Fibroblast of villous mesenchyme (primary cell): ENCODE results near the gene RAB40C. TPM values are rescaled to one million over a fixed set of nuclear protein-coding genes. Genes with fewer than 3 reads are reported as not detected.

ENCODE experiments used
- DNase-seq: peaks from one replicate; pipeline ENCODE4 v3.0.0-alpha.2; 2010; ENCODE audit warnings: low read depth
- H3K4me3 ChIP-seq: 2 replicates; pipeline ENCODE4 v1.5.1; 2011; ENCODE audit warnings: low read depth, mild to moderate bottlenecking, low read length
- small RNA-seq: library from RNA; depleted of rRNA; stranded (forward); fragments of <200 nt; gene quantifications from one replicate; pipeline ENCODE3, GENCODE V24; 2012
- total RNA-seq: library from RNA; depleted of rRNA; stranded (reverse); fragments of >200 nt; gene quantifications from 2 replicates; pipeline ENCODE4 v1.2.3, GENCODE V29; 2012
- TF ChIP-seq, protein P1 (sequence below): IDR thresholded peaks from 2 replicates; pipeline ENCODE4 v1.5.1; 2012; ENCODE audit warnings: low read depth, mild to moderate bottlenecking, low read length; ENCODE audit not compliant: insufficient read depth

The RAB40C gene
- total RNA-seq, 1 donor = 9.9 TPM

DNA sequence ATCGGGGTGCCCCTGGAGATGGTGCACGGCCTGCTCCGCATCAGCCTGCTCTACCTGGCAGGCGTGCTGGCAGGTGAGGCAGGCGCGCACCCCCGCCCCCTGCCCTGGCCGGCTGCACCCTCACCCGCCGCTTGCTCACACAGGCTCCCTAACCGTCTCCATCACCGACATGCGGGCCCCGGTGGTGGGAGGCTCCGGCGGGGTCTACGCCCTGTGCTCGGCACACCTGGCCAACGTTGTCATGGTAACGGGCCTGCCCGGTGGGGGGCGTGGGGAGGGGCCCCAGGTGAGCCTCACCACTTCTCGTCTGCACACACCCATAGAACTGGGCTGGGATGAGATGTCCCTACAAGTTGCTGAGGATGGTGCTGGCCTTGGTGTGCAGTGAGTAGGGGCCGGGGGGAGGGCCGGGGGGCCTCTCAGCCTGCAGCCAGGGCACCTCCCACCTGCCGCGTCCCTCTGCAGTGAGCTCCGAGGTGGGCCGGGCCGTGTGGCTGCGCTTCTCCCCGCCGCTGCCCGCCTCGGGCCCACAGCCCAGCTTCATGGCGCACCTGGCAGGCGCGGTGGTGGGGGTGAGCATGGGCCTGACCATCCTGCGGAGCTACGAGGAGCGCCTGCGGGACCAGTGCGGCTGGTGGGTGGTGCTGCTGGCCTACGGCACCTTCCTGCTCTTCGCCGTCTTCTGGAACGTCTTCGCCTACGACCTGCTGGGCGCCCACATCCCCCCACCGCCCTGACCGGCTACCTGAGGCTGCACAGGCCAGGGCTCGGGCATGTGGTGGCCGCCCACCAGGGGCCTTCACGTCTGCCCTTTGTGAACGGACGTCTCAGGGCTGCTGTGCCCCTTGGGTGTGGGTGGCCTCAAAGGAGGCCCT, 87.7 kb downstream of the RAB40C start:
- no peak for DNase-seq
- no peak overlapping the region for H3K4me3 ChIP-seq
- TF ChIP-seq, protein P1, sequence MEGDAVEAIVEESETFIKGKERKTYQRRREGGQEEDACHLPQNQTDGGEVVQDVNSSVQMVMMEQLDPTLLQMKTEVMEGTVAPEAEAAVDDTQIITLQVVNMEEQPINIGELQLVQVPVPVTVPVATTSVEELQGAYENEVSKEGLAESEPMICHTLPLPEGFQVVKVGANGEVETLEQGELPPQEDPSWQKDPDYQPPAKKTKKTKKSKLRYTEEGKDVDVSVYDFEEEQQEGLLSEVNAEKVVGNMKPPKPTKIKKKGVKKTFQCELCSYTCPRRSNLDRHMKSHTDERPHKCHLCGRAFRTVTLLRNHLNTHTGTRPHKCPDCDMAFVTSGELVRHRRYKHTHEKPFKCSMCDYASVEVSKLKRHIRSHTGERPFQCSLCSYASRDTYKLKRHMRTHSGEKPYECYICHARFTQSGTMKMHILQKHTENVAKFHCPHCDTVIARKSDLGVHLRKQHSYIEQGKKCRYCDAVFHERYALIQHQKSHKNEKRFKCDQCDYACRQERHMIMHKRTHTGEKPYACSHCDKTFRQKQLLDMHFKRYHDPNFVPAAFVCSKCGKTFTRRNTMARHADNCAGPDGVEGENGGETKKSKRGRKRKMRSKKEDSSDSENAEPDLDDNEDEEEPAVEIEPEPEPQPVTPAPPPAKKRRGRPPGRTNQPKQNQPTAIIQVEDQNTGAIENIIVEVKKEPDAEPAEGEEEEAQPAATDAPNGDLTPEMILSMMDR = no peak

DNA sequence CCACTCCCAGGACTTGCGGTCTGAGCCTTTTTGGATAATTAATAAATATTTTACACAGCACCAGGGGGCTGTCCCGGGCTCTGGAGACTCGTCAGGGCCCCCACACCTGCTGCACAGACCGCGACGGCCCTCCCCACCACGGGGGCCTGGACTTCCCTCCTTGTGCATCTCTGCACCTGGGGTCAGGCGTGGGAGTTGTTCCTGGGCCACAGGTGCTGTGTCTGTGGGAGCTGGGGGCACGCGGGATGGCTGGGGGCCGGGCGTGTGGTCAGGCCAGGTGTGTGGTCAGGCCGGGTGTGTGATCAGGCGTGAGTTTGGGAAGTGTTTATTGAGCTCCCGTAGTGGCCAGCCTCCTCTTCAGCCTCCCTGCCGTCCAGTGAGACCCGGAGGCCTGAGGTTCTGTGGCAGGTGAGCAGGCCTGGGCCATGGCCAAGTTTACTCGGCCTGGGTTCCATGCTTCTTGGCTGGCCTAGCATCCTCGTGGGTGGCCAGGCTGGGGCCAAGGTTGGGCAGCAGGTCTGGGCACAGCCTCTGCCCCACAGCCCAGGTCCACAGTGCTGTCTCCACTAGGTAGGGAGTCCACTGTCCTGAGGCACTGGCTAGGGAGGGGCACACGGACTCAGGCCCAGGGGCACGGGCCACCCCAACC, 88.5 kb downstream of the RAB40C start:
- H3K4me3 ChIP-seq = peak overlapping the region; percentile 67
- DNase-seq = no peak
- TF ChIP-seq, protein P1 = no peak

Small RNA genes lying within 50 kb of the gene (small RNA-seq; reads per million reads assigned to genes)
- gene MIR3176 (not detected), gene Z98883.1 (not detected)

Other genes starting within 250 kb of the RAB40C start
- gene AXIN1, start 237.3 kb upstream of the RAB40C start, total RNA-seq = 14.5 and 16.4 TPM in 2 replicates
- 80.3 and 86.7 TPM in 2 replicates for gene MRPL28, start 219.5 kb upstream of the RAB40C start, total RNA-seq
- gene PGAP6, start 208.1 kb upstream of the RAB40C start, total RNA-seq = 51.5 and 52.2 TPM in 2 replicates
- 126 TPM in 2 replicates for gene NME4, start 192.9 kb upstream of the RAB40C start, total RNA-seq
- 11.6 and 16.0 TPM in 2 replicates for gene DECR2, start 188.2 kb upstream of the RAB40C start, total RNA-seq
- gene RAB11FIP3, start 164.4 kb upstream of the RAB40C start, total RNA-seq = 19.0 and 19.4 TPM in 2 replicates
- gene CAPN15, start 62.4 kb upstream of the RAB40C start, total RNA-seq = 37.1 and 43.2 TPM in 2 replicates
- not detected in 2 replicates for gene PRR35, start 29.7 kb upstream of the RAB40C start, total RNA-seq
- gene NHLRC4, start 23.1 kb upstream of the RAB40C start, total RNA-seq = 1.7 and 3.2 TPM in 2 replicates
- gene PIGQ, start 20.1 kb upstream of the RAB40C start, total RNA-seq = 22.0 and 33.8 TPM in 2 replicates
- under 0.01 and 0.43 TPM in 2 replicates for gene WFIKKN1, start 40.9 kb downstream of the RAB40C start, total RNA-seq
- gene METTL26, start 46.2 kb downstream of the RAB40C start, total RNA-seq = 51.8 and 78.3 TPM in 2 replicates
- gene MCRIP2, start 51.8 kb downstream of the RAB40C start, total RNA-seq = 14.8 and 16.0 TPM in 2 replicates
- gene WDR90, start 59.3 kb downstream of the RAB40C start, total RNA-seq = 12.5 and 18.7 TPM in 2 replicates
- gene RHOT2, start 78.1 kb downstream of the RAB40C start, total RNA-seq = 44.0 and 53.1 TPM in 2 replicates
- 1.3 and 1.9 TPM in 2 replicates for gene RHBDL1, start 85.6 kb downstream of the RAB40C start, total RNA-seq
- gene STUB1, start 90.3 kb downstream of the RAB40C start, total RNA-seq = 100 and 113 TPM in 2 replicates
- 35.4 and 36.3 TPM in 2 replicates for gene JMJD8, start 94.3 kb downstream of the RAB40C start, total RNA-seq
- 8.2 and 9.0 TPM in 2 replicates for gene WDR24, start 100.3 kb downstream of the RAB40C start, total RNA-seq
- under 0.01 TPM in 2 replicates for gene FBXL16, start 115.7 kb downstream of the RAB40C start, total RNA-seq
- gene METRN, start 125.1 kb downstream of the RAB40C start, total RNA-seq = 39.3 and 44.5 TPM in 2 replicates
- gene ANTKMT, start 131.1 kb downstream of the RAB40C start, total RNA-seq = 19.4 and 37.0 TPM in 2 replicates
- gene CCDC78, start 136.4 kb downstream of the RAB40C start, total RNA-seq = 1.3 and 3.2 TPM in 2 replicates
- 14.7 and 21.9 TPM in 2 replicates for gene HAGHL, start 137.0 kb downstream of the RAB40C start, total RNA-seq
- 31.6 and 37.1 TPM in 2 replicates for gene CIAO3, start 150.9 kb downstream of the RAB40C start, total RNA-seq
- gene MSLN, start 170.7 kb downstream of the RAB40C start, total RNA-seq = 0.32 and 0.86 TPM in 2 replicates
- gene RPUSD1, start 198.3 kb downstream of the RAB40C start, total RNA-seq = 21.2 and 32.2 TPM in 2 replicates
- 13.8 and 13.9 TPM in 2 replicates for gene CHTF18, start 198.6 kb downstream of the RAB40C start, total RNA-seq
- not detected in 2 replicates for gene GNG13, start 210.7 kb downstream of the RAB40C start, total RNA-seq